ENCODE measurements around the gene EIF2B5.

EIF2B5 gene

GRCh38 chr3:184168363-184169120 lies 33.4 kb downstream of the EIF2B5 start:
- Histone ChIP-seq H3K4me2 (ENCODE audit: insufficient read depth, low read length) (no peak overlapping the region), H3K36me3 (ENCODE audit: insufficient read depth, low read length) (peaks cover 81% of the 10 kb centered on the region), H3K27ac (ENCODE audit: low read length) (no peak overlapping the region), H3K79me2 (ENCODE audit: insufficient read depth, low read length) (peaks cover 1% of the 10 kb centered on the region; the same call in 1 of the 2 replicates), H4K20me1 (ENCODE audit: insufficient read depth, low read length) (peaks cover 17% of the 10 kb centered on the region), H3K4me1 (ENCODE audit: insufficient read depth, low read length) (no peaks in the 10 kb centered on the region), H3K9ac (ENCODE audit: low read depth, low read length) (no peak overlapping the region), H3K9me3 (ENCODE audit: insufficient read depth, low read length, severe bottlenecking) (no peaks in the 10 kb centered on the region), H2AFZ (ENCODE audit: low read depth, low read length) (no peak overlapping the region), H3K4me3 (ENCODE audit: low read depth in 1 of 2, low read length in 2 of 2) (no peak overlapping the region), H3K27me3 (ENCODE audit: insufficient read depth, low read length, poor library complexity) (no peaks in the 10 kb centered on the region)
- no peak for ATAC-seq (ENCODE audit: insufficient read depth, low read depth)
- TF ChIP-seq CTCF (IDR thresholded peaks at IDR 0.05; ENCODE audit: borderline replicate concordance, extremely low read depth, low read length, poor library complexity, severe bottlenecking) (no peak), EZH2 (IDR thresholded peaks at IDR 0.05; ENCODE audit: borderline replicate concordance, low read depth, low read length, severe bottlenecking) (no peak)
- DNase-seq, result no peak

- H3K9me3 ChIP-seq (ENCODE audit: insufficient read depth, low read length, severe bottlenecking), result no peaks in the 10 kb centered on the region
- no peak overlapping the region for H2AFZ ChIP-seq (ENCODE audit: low read depth, low read length)
- no peak for ATAC-seq (ENCODE audit: insufficient read depth, low read depth)
Observed at GRCh38 chr3:184169896-184170875, 35.0 kb downstream of the EIF2B5 start.

GRCh38 chr3:184171562-184171961 lies 36.4 kb downstream of the EIF2B5 start:
- Histone ChIP-seq H3K27ac (ENCODE audit: low read length) (no peak overlapping the region), H3K9me3 (ENCODE audit: insufficient read depth, low read length, severe bottlenecking) (no peaks in the 10 kb centered on the region), H2AFZ (ENCODE audit: low read depth, low read length) (no peak overlapping the region), H3K4me2 (ENCODE audit: insufficient read depth, low read length) (no peak overlapping the region), H3K27me3 (ENCODE audit: insufficient read depth, low read length, poor library complexity) (no peaks in the 10 kb centered on the region), H3K9ac (ENCODE audit: low read depth, low read length) (no peak overlapping the region), H4K20me1 (ENCODE audit: insufficient read depth, low read length) (no peaks in the 10 kb centered on the region; the same call in 1 of the 2 replicates), H3K4me1 (ENCODE audit: insufficient read depth, low read length) (peaks cover 20% of the 10 kb centered on the region), H3K36me3 (ENCODE audit: insufficient read depth, low read length) (peaks cover 56% of the 10 kb centered on the region), H3K4me3 (ENCODE audit: low read depth in 1 of 2, low read length in 2 of 2) (no peak overlapping the region), H3K79me2 (ENCODE audit: insufficient read depth, low read length) (peaks cover 19% of the 10 kb centered on the region)
- DNase-seq, result no peak
- ATAC-seq (ENCODE audit: insufficient read depth, low read depth), result no peak
- no peak for TF ChIP-seq CTCF (IDR thresholded peaks at IDR 0.05; ENCODE audit: borderline replicate concordance, extremely low read depth, low read length, poor library complexity, severe bottlenecking)
- no peak for TF ChIP-seq EZH2 (IDR thresholded peaks at IDR 0.05; ENCODE audit: borderline replicate concordance, low read depth, low read length, severe bottlenecking)

More at GRCh38 chr3:184169896-184170875, 35.0 kb downstream of the EIF2B5 start:
- Histone ChIP-seq H3K4me2 (ENCODE audit: insufficient read depth, low read length) (no peak overlapping the region), H3K27me3 (ENCODE audit: insufficient read depth, low read length, poor library complexity) (no peaks in the 10 kb centered on the region), H3K9ac (ENCODE audit: low read depth, low read length) (no peak overlapping the region), H3K4me3 (ENCODE audit: low read depth in 1 of 2, low read length in 2 of 2) (no peak overlapping the region), H4K20me1 (ENCODE audit: insufficient read depth, low read length) (peaks cover 5% of the 10 kb centered on the region; the same call in 1 of the 2 replicates), H3K79me2 (ENCODE audit: insufficient read depth, low read length) (peaks cover 5% of the 10 kb centered on the region), H3K27ac (ENCODE audit: low read length) (no peak overlapping the region), H3K36me3 (ENCODE audit: insufficient read depth, low read length) (peaks cover 68% of the 10 kb centered on the region), H3K4me1 (ENCODE audit: insufficient read depth, low read length) (peaks cover 8% of the 10 kb centered on the region)
- TF ChIP-seq CTCF (IDR thresholded peaks at IDR 0.05; ENCODE audit: borderline replicate concordance, extremely low read depth, low read length, poor library complexity, severe bottlenecking) (no peak), EZH2 (IDR thresholded peaks at IDR 0.05; ENCODE audit: borderline replicate concordance, low read depth, low read length, severe bottlenecking) (no peak)
- no peak for DNase-seq

Data from DND-41 (cell line).